Measurements from ENCODE around the gene ATRN.

- no peak for TF ChIP-seq CTCF (conservative IDR thresholded peaks at IDR 0.05)
- TF ChIP-seq ZFX (IDR thresholded peaks at IDR 0.05) = no peak
Observed at GRCh38 chr20:3586093-3586492, 115.3 kb downstream of the ATRN start.

Measured in C4-2B (cell line).